Thymus (tissue), 11 donors: Measurements from ENCODE around the gene OAT. TPM values are rescaled to one million over a fixed set of nuclear protein-coding genes. Genes with fewer than 3 reads are reported as not detected.
A peak's percentile ranks its signal among the peaks of the same experiment; 100 is the strongest.

ENCODE experiments used
- DNase-seq, 9 donors: peaks; one replicate each; pipeline ENCODE4 v3.0.0-alpha.2; 2013; ENCODE audit warnings: low spot score in 9 of 9, low read depth in 6 of 9, missing footprints in 1 of 9
- H3K27ac ChIP-seq, 2 donors: one replicate each; pipeline ENCODE4 v1.5.1; 2013; ENCODE audit warnings: control low read depth in 1 of 2, low read depth in 1 of 2, low read length in 1 of 2, mild to moderate bottlenecking in 1 of 2, moderate library complexity in 1 of 2
- H3K27me3 ChIP-seq, 2 donors: one replicate each; pipeline ENCODE4 v1.5.1; 2013; ENCODE audit warnings: low read length in 1 of 2; ENCODE audit not compliant: control insufficient read depth in 2 of 2, insufficient read depth in 1 of 2
- H3K36me3 ChIP-seq, 2 donors: one replicate each; pipeline ENCODE4 v1.5.1; 2013; ENCODE audit warnings: low read length in 1 of 2, mild to moderate bottlenecking in 1 of 2, moderate library complexity in 1 of 2; ENCODE audit not compliant: control insufficient read depth in 2 of 2, insufficient read depth in 2 of 2
- H3K4me1 ChIP-seq, 2 donors: one replicate each; pipeline ENCODE4 v1.5.1; 2013; ENCODE audit warnings: low read length in 2 of 2; ENCODE audit not compliant: control insufficient read depth in 2 of 2, insufficient read depth in 2 of 2
- H3K4me3 ChIP-seq, 2 donors: one replicate each; pipeline ENCODE4 v1.5.1; 2013; ENCODE audit warnings: low read length in 2 of 2, control low read depth in 1 of 2, mild to moderate bottlenecking in 1 of 2
- H3K9me3 ChIP-seq, 2 donors: one replicate each; pipeline ENCODE4 v1.5.1; 2013; ENCODE audit warnings: low read length in 1 of 2, mild to moderate bottlenecking in 1 of 2; ENCODE audit not compliant: control insufficient read depth in 2 of 2, insufficient read depth in 1 of 2
- WGBS: extraction: QIAGEN DNeasy Blood & Tissue Kit; methylation state at CpG from one replicate; pipeline ENCODE4 v1.1.7; 2013; 5-methylcytosine and 5-hydroxymethylcytosine counted together
- polyA plus RNA-seq: library from polyadenylated mRNA; stranded (reverse); fragments of 200-250 nt; gene quantifications from one replicate; pipeline ENCODE4 v1.2.3, GENCODE V29; 2013
- total RNA-seq: library from RNA; stranded (reverse); fragments of 120-200 nt; gene quantifications from one replicate; pipeline ENCODE4 v1.2.4, GENCODE V29; 2013
- donor health status: healthy.

OAT gene
- total and polyA plus RNA-seq, 2 donors = 41.4 to 50.9 TPM

DNA sequence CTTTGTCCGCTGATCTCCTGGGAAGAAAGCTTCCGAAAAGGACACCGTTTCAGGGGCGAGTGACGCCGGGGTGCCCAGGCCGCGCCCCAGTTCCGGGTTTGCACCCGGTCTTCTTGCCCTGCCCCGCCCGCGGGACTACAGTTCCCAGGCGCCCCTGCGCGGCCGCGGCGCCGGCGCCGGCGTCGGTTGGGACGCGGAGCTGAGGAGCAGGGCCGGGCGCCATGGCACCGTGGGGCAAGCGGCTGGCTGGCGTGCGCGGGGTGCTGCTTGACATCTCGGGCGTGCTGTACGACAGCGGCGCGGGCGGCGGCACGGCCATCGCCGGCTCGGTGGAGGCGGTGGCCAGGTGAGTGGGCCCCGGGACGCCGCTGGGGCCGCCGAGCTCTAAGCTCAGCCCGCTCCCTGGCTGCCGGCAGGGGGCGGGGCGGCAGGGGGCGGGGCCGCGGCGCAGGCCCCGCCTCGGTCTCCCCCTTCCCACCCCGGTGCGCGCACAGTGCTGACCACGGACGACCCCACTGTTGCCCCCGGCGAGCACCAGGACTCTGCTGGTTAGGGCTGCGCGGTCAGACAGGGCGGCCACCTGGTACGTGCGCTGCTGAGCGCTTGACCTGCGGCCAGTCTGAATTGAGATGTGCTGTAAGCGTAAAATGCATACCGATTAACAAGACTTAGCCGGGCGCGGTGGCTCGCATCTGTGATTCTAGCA lies 43.1 kb upstream of the OAT start, which contains the start of gene LHPP:
Gene LHPP, plus strand, starts transcription at position 182 of the 706 bp plus-strand sequence. Its CDS starts 40 bp downstream, at position 222.
- WGBS = 2% methylated on average over 81 of the region's 81 CpGs
- H3K36me3 ChIP-seq = no peaks in the 10 kb centered on the region
- H3K9me3 ChIP-seq = no peaks in the 10 kb centered on the region
- peak within 1 kb of the TSS in 1 of 2 donors; percentile 93 for H3K27ac ChIP-seq
- DNase-seq = peak; percentile 43 to 94 (median 85)
- H3K27me3 ChIP-seq = peaks cover under 1 to 18% of the 10 kb centered on the region in 2 donors
- peak within 1 kb of the TSS; percentile 56 to 97 for H3K4me3 ChIP-seq
- peaks cover 7 to 12% of the 10 kb centered on the region in 2 donors for H3K4me1 ChIP-seq

DNA sequence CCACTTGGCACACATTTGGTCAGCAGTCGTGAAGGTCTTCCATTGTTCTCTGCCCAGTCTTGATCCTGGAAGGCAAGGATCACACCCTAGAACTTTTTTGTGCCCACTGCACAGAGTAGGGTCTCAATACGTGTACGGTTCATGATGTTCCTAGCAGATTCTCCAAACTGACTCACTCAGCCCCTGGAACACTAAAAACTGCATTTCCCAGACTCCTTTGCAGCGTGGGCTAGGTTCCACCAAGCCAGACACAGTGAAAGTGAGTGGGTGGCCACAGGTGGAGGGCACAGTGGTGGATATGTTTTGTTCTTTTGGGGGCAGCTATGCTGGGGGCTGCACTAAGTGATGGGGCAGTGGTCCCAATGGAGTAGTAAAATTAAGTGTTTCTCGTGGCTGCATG lies 41.4 kb upstream of the OAT start:
- DNase-seq = no peak
- Histone ChIP-seq H3K27me3 (peaks cover 3 to 35% of the 10 kb centered on the region in 2 donors), H3K27ac (no peak overlapping the region), H3K36me3 (no peaks in the 10 kb centered on the region), H3K4me3 (no peak overlapping the region), H3K4me1 (peaks cover 5 to 6% of the 10 kb centered on the region in 2 donors), H3K9me3 (no peaks in the 10 kb centered on the region)
- WGBS = 77% methylated on average over 5 of the region's 5 CpGs

DNA sequence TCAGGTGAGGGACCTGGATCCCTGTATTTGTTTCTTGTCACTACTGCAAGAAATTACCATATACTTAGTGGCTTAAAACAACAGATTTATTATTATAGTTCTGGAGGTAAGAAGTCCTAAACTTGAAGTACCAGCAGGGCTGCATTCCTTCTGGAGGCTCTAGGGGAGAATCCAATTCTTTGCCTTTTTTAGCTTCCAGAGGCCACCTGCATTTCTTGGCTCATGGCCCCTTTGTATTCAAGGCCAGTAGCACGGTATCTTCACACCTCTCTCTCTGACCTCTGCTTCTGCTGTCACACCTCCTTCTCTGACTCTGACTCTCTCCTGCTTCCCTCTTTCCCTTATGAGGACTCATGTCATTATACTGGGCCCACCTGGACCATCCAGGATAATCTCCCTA lies 40.7 kb upstream of the OAT start:
- Histone ChIP-seq H3K27ac (no peak overlapping the region), H3K36me3 (no peaks in the 10 kb centered on the region), H3K4me3 (no peak overlapping the region), H3K27me3 (peaks cover 6 to 42% of the 10 kb centered on the region in 2 donors), H3K9me3 (no peaks in the 10 kb centered on the region), H3K4me1 (peaks cover 3 to 5% of the 10 kb centered on the region in 2 donors)
- 95% methylated on average over 1 of the region's 1 CpG for WGBS
- DNase-seq = no peak

DNA sequence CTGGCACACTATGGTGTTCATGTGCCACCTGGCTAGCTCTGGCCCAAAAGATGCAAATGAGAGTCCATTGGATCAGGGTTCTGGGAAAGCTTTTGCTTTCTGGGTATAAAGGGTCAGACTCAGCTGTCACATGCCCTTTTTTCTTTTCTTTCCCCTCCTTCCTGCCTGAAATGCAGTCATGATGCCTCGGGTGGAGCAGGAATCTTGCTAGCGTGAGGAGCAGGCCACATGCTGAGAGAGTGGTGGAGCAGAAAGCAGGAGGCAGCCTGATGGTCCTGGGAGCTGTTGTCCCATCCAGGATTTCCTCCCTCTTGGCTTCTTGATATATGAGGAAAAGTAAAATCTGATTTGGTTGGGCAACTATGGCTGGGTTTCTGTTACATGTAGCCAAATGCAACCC lies 40.2 kb upstream of the OAT start:
- 91% methylated on average over 2 of the region's 2 CpGs for WGBS
- Histone ChIP-seq H3K27ac (no peak overlapping the region), H3K36me3 (no peaks in the 10 kb centered on the region), H3K4me3 (no peak overlapping the region), H3K4me1 (peaks cover 3 to 5% of the 10 kb centered on the region in 2 donors), H3K9me3 (no peaks in the 10 kb centered on the region), H3K27me3 (peaks cover 11 to 47% of the 10 kb centered on the region in 2 donors)
- DNase-seq = no peak

DNA sequence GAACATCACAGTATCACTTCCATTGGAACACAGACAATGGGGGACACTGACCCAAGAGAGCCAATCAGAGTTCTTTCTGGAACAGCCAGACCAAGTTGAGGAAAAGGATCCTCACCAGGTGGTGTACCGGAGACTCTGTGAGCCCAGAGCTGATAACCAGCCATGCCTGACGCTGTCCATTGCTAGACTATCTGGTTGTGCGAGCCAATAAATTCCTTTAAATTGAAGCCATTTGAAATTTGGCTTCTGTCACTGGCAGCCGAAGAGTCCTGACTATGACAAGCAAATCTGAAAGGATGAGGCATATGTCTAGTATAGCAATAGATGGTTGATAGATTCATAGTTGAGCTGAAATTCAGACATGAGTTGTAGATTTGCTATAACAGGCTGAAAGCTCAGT lies 39.8 kb upstream of the OAT start:
- H3K4me3 ChIP-seq = no peak overlapping the region
- no peak for DNase-seq
- H3K9me3 ChIP-seq = no peaks in the 10 kb centered on the region
- WGBS = 97% methylated on average over 4 of the region's 4 CpGs
- H3K36me3 ChIP-seq = no peaks in the 10 kb centered on the region
- H3K27me3 ChIP-seq = peaks cover 15 to 52% of the 10 kb centered on the region in 2 donors
- H3K27ac ChIP-seq = no peak overlapping the region
- peaks cover 3 to 5% of the 10 kb centered on the region in 2 donors for H3K4me1 ChIP-seq

DNA sequence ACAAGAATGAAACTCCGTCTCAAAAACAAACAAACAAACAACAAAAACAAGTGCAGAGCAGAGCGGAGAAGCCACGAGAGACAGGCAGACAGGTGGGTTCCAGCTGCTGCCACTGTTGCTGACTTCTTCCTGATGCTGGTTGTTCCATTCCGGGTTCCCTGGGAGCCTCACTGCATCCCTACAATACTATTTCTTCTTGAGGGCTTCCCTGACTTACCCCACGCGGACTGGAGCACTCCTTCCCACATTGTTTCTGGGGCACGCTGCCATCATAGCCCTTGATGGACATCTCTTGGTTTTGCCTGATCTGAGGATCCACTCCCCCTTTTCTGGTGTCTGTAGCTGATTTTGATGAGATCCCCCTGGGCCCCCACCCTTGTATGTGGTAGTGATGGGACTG lies 36.7 kb upstream of the OAT start:
- H3K27me3 ChIP-seq = peaks cover 35 to 80% of the 10 kb centered on the region in 2 donors
- DNase-seq = no peak
- H3K36me3 ChIP-seq = no peaks in the 10 kb centered on the region
- H3K27ac ChIP-seq = no peak overlapping the region
- H3K4me3 ChIP-seq = no peak overlapping the region
- WGBS = 78% methylated on average over 7 of the region's 7 CpGs
- no peaks in the 10 kb centered on the region for H3K9me3 ChIP-seq
- H3K4me1 ChIP-seq = no peaks in the 10 kb centered on the region

DNA sequence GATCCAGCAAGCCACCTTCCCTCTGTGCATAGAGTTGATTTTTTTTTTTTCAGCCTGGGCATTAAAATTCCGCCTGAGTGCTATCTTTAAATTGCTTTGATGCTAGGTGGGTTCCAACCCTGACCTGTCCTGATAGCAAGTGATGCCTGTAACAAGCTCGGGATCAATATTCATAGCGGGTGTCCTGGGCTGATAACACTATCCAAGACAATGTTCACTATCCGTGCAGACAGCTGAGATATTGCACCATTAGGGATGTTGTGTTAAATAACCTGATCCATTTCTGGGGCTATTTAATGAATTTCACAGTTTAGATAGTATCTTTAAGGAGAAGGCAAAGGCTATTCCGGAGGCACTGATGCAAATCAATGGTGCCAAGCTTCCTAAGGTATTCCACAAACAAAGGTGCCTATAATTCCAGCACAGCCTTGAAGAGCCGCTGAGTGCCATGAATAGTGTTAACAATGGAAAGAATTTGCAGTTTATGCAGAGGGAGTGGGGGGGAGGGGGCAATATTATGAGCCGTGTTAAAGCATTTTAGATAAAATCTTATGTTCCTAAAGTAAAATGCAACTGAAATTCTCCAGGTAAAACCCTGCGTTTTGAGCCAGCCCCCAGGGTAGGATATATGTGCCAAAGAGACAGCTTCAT lies 35.4 kb upstream of the OAT start:
- H3K36me3 ChIP-seq = no peaks in the 10 kb centered on the region
- 28% methylated on average over 8 of the region's 8 CpGs for WGBS
- H3K27me3 ChIP-seq = peaks cover 49 to 88% of the 10 kb centered on the region in 2 donors
- H3K9me3 ChIP-seq = no peaks in the 10 kb centered on the region
- no peak overlapping the region for H3K4me3 ChIP-seq
- H3K4me1 ChIP-seq = no peaks in the 10 kb centered on the region
- DNase-seq = no peak
- H3K27ac ChIP-seq = no peak overlapping the region

DNA sequence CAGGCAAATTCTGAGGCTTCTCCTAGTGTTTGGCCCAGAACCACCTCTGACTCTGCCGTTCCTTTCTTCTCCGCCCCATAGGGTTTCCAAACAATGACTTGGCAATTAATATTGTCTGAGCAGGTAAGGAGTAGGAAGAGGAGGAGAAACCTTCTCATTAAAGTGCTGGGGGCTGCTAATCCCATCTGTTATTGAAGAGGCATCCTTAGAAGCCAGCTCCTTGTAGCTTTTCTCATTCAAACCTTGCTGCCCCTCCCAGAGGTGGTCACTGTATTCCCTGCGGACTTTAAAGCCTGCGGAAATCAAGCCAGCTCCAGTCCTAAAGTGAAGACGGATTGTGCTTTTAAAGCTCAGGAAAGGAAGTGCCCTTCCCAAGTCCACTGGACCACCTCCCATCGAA lies 32.6 kb upstream of the OAT start:
- no peak overlapping the region for H3K4me3 ChIP-seq
- WGBS = 19% methylated on average over 6 of the region's 6 CpGs
- no peak overlapping the region for H3K27ac ChIP-seq
- no peak for DNase-seq
- no peaks in the 10 kb centered on the region for H3K4me1 ChIP-seq
- no peaks in the 10 kb centered on the region for H3K9me3 ChIP-seq
- H3K27me3 ChIP-seq = peaks cover 74 to 98% of the 10 kb centered on the region in 2 donors
- H3K36me3 ChIP-seq = no peaks in the 10 kb centered on the region

DNA sequence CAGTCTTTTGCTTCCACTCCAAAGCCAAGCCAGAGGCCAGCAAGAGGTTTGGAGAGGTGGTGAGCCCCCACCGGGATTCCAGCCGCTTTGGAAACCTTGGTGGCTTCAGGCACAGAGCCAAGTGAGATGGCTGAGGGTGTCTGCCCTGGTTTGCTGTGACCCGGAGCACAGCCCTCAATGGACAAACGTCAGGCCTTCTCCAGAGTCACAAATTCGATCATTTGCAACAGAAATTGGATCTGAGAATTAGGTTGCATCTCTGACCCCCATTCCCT lies 32.0 kb upstream of the OAT start:
- H3K36me3 ChIP-seq = no peaks in the 10 kb centered on the region
- H3K4me1 ChIP-seq = no peaks in the 10 kb centered on the region
- no peak for DNase-seq
- H3K27me3 ChIP-seq = peaks cover 78 to 98% of the 10 kb centered on the region in 2 donors
- H3K4me3 ChIP-seq = no peak overlapping the region
- H3K9me3 ChIP-seq = no peaks in the 10 kb centered on the region
- no peak overlapping the region for H3K27ac ChIP-seq
- 14% methylated on average over 5 of the region's 5 CpGs for WGBS
